ENCODE measurements around the gene MAD1L1.
"Not testable (repeated sequence)": the region's sequence is repeated elsewhere in the genome, so short reads cannot be mapped to it uniquely, and the experiment has no call there.

MAD1L1 gene

DNA sequence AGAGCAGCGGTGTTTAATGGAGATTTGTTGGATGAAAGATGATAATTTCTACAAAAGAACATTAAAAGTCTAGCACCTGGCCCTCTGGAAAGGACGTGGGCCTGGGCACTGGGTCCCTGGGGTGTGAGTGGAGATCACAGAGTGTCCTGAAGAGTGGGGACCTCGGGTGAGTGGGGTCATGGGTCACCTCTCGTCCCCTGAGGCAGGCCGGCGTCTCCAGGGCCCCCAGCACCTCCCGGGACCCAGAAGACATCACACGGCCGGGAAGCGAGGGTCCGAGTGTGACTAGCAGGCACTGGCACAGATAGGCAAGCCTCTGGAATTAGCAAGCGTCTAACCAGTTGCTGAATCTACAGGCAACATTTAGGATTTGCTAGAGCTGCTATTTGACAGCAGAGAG lies 257.2 kb downstream of the MAD1L1 start:
- no peaks in the 10 kb centered on the region for H3K27me3 ChIP-seq (ENCODE audit: control insufficient read depth in 5 of 5, insufficient read depth in 4 of 5, low read length in 5 of 5)
- no peak overlapping the region for H3K27ac ChIP-seq (ENCODE audit: low read depth, low read length)
- H3K9me3 ChIP-seq (ENCODE audit: control insufficient read depth in 5 of 5, low read length in 5 of 5) = peaks cover 0 to 2% (median 0%) of the 10 kb centered on the region in 5 donors
- H3K36me3 ChIP-seq (ENCODE audit: control insufficient read depth in 5 of 5, insufficient read depth in 5 of 5, low read length in 5 of 5) = peaks cover 0 to 55% (median 17%) of the 10 kb centered on the region in 5 donors
- H3K4me1 ChIP-seq (ENCODE audit: control insufficient read depth in 5 of 5, insufficient read depth in 5 of 5, low read length in 5 of 5) = peaks cover 0 to 15% (median 0%) of the 10 kb centered on the region in 5 donors
- H3K9ac ChIP-seq (ENCODE audit: low read length in 5 of 5) = no peak overlapping the region
- H3K4me3 ChIP-seq (ENCODE audit: low read depth in 1 of 5, low read length in 5 of 5) = no peak overlapping the region

DNA sequence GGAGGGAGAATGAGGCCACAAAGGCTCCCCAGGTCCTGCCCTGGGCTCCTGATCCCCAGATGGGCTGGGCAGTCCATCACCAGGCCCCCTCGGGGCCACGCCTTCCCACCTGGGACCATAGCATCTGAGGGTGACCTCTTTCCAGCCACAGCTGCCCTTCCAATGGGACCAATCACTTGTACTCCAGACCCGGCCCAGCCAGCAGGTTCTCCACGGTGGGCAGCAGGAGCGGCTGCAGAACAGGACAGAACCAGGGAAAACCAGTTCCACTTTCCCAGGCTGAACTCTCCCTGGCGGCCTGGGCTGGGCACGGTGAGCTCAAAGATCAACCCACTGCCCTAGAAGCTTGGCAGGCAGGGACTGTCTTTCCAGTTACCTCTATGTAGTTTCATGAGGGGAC lies 257.6 kb downstream of the MAD1L1 start:
- peaks cover 0 to 15% (median 0%) of the 10 kb centered on the region in 5 donors for H3K4me1 ChIP-seq (ENCODE audit: control insufficient read depth in 5 of 5, insufficient read depth in 5 of 5, low read length in 5 of 5)
- H3K27ac ChIP-seq (ENCODE audit: low read depth, low read length) = no peak overlapping the region
- H3K9ac ChIP-seq (ENCODE audit: low read length in 5 of 5) = no peak overlapping the region
- H3K9me3 ChIP-seq (ENCODE audit: control insufficient read depth in 5 of 5, low read length in 5 of 5) = peaks cover 0 to 2% (median 0%) of the 10 kb centered on the region in 5 donors
- no peak overlapping the region for H3K4me3 ChIP-seq (ENCODE audit: low read depth in 1 of 5, low read length in 5 of 5)
- H3K27me3 ChIP-seq (ENCODE audit: control insufficient read depth in 5 of 5, insufficient read depth in 4 of 5, low read length in 5 of 5) = no peaks in the 10 kb centered on the region
- peaks cover 0 to 51% (median 16%) of the 10 kb centered on the region in 5 donors for H3K36me3 ChIP-seq (ENCODE audit: control insufficient read depth in 5 of 5, insufficient read depth in 5 of 5, low read length in 5 of 5)

DNA sequence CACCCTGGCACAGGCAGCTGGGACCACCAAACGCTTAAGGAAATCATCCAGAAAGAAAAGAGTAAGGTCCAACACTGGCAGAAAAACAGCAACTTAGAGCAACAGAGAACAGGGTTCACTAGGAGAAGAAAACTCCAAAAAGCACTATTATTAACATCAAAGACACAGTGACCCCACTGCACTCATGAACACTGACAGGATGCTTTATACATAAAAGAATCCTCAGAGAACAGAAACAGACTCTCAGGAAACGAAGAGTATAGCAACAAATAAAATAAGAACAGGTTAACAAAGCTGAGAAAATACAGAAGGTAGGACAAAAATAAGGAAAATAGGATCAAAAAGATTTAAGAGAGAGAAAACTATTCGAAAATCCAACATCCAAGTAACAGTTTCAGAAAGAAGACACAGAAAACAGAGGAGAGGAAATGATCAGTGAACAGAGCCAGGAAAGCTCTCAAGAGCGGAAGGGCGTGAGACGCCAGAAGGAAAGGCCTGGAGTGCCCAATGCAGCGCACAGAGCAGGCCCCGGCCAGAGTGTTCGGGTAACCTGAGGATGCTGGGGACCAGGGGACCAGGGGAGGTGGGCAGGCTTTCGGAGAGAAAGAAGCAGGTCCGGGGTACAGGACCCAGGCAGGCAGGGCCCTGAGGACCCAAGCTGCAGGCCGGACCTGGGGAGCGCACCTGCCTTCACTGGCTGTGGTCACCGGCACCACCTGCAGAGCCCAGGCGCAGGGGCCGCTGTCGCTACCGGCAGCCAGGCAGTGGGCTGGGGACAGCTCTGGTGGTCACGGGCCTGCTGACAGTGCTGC lies 258.2 kb downstream of the MAD1L1 start:
- no peak overlapping the region for H3K27ac ChIP-seq (ENCODE audit: low read depth, low read length)
- no peaks in the 10 kb centered on the region for H3K27me3 ChIP-seq (ENCODE audit: control insufficient read depth in 5 of 5, insufficient read depth in 4 of 5, low read length in 5 of 5)
- peaks cover 0 to 44% (median 10%) of the 10 kb centered on the region in 5 donors for H3K36me3 ChIP-seq (ENCODE audit: control insufficient read depth in 5 of 5, insufficient read depth in 5 of 5, low read length in 5 of 5)

DNA sequence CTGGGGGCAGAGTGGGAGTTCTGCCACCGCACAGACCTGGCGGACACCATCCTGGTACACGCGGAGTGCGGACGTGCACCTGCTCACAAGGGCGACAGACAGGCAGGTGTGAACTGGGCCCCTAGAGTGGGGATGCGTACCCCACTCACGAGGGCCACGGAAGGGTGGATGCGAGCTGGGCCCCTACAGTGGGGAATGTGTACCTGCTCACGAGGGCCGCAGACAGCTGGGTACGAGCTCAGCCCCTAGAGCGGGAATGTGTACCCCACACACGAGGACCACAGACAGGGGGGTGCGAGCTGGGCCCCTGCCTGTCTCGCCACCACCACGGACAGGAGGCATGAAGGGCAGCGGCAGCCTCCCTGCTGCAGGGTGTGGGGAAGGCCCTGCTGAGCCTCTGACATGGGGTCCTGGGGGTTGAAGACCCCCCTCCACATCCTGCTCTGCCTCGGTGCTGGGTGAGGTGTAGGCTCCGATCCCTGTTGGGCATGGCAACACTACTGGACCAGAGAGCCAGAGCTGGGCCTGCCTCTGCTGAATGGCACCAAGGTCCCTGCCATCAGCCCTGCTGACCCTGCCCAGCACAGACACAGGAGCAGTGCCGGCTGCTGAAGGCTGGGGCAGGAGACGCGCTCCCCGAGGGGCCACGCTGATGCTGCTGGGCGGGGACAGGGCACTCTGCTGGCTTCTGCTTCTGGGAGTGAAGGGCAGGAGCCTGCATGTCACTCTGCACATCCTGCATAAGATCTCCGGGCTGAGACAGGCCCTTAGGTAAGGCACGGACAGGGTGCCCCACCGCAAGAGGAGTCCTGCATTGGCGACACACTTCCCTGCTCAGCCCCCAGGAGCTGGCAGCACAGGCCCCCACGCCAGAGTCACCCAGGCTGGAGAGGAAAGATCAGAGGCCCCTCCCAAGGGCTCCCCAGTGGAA lies 259.2 kb downstream of the MAD1L1 start:
- Histone ChIP-seq H3K27me3 (ENCODE audit: control insufficient read depth in 5 of 5, insufficient read depth in 4 of 5, low read length in 5 of 5) (no peaks in the 10 kb centered on the region), H3K4me3 (ENCODE audit: low read depth in 1 of 5, low read length in 5 of 5) (no peak overlapping the region), H3K27ac (ENCODE audit: low read depth, low read length) (no peak overlapping the region), H3K4me1 (ENCODE audit: control insufficient read depth in 5 of 5, insufficient read depth in 5 of 5, low read length in 5 of 5) (peaks cover 0 to 15% (median 0%) of the 10 kb centered on the region in 5 donors), H3K9ac (ENCODE audit: low read length in 5 of 5) (no peak overlapping the region), H3K9me3 (ENCODE audit: control insufficient read depth in 5 of 5, low read length in 5 of 5) (peaks cover 0 to 2% (median 0%) of the 10 kb centered on the region in 5 donors), H3K36me3 (ENCODE audit: control insufficient read depth in 5 of 5, insufficient read depth in 5 of 5, low read length in 5 of 5) (peaks cover 0 to 36% (median 9%) of the 10 kb centered on the region in 5 donors)

More for the DNA sequence above, 258.2 kb downstream of the MAD1L1 start:
- H3K4me1 ChIP-seq (ENCODE audit: control insufficient read depth in 5 of 5, insufficient read depth in 5 of 5, low read length in 5 of 5) = peaks cover 0 to 15% (median 0%) of the 10 kb centered on the region in 5 donors
- H3K4me3 ChIP-seq (ENCODE audit: low read depth in 1 of 5, low read length in 5 of 5) = no peak overlapping the region
- peaks cover 0 to 2% (median 0%) of the 10 kb centered on the region in 5 donors for H3K9me3 ChIP-seq (ENCODE audit: control insufficient read depth in 5 of 5, low read length in 5 of 5)
- H3K9ac ChIP-seq (ENCODE audit: low read length in 5 of 5) = no peak overlapping the region

DNA sequence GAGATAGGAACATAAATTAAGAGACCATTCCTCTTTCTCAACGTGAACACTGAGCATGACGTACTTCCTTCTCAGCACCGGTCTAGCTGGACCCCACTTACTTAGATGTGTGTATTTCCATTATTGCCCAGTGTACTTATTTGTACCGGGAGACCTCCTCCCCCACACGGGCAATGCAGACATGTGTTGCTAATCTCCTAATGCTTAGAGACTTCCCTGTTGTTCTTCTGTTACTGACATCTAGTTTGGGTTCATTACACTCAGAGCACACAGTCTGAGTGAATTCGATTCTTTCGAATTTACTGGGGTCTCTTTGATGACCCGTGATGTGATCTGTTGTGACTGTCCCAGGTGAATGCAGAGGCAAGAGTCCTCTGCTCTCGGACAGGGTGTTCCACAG lies 260.0 kb downstream of the MAD1L1 start:
- Histone ChIP-seq H3K4me3 (ENCODE audit: low read depth in 1 of 5, low read length in 5 of 5) (no peak overlapping the region), H3K27ac (ENCODE audit: low read depth, low read length) (no peak overlapping the region), H3K9me3 (ENCODE audit: control insufficient read depth in 5 of 5, low read length in 5 of 5) (peaks cover 0 to under 1% (median 0%) of the 10 kb centered on the region in 5 donors), H3K27me3 (ENCODE audit: control insufficient read depth in 5 of 5, insufficient read depth in 4 of 5, low read length in 5 of 5) (no peaks in the 10 kb centered on the region), H3K4me1 (ENCODE audit: control insufficient read depth in 5 of 5, insufficient read depth in 5 of 5, low read length in 5 of 5) (peaks cover 0 to 15% (median 0%) of the 10 kb centered on the region in 5 donors), H3K9ac (ENCODE audit: low read length in 5 of 5) (no peak overlapping the region), H3K36me3 (ENCODE audit: control insufficient read depth in 5 of 5, insufficient read depth in 5 of 5, low read length in 5 of 5) (peaks cover 0 to 37% (median 16%) of the 10 kb centered on the region in 5 donors)

DNA sequence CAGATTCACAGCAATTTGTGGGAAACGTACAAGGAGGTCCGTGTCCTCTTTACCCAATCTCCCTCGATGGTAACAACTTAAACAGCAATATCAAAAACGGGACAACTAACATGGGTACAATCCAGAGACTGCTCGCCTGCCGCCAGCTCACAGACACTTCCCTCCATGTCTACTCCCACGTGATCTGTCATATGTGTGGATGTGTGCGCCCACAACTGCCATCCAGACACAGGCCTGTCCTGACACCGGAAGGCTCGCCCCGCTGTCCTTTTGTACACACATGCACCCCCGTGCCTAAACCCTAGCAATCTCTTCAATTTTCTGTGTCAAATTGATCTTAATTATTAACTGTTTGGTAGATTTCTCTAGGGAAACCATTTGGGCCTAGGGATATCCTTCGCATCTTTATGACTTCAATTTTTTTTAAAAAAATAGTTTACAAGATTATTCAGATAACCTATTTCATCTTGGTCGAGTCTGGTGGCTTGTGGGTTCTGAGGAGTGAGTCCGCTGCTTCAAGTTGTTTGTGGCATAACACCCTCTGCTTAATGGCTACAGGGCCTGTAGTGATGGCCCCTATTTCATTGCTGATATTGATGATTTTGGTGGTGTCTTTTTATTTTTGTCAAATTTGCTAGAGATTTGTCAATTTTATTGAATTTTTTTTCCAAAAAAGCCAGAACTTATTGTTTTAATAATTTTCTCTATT lies 260.6 kb downstream of the MAD1L1 start:
- Histone ChIP-seq H3K27me3 (ENCODE audit: control insufficient read depth in 5 of 5, insufficient read depth in 4 of 5, low read length in 5 of 5) (no peaks in the 10 kb centered on the region), H3K9me3 (ENCODE audit: control insufficient read depth in 5 of 5, low read length in 5 of 5) (no peaks in the 10 kb centered on the region), H3K9ac (ENCODE audit: low read length in 5 of 5) (no peak overlapping the region), H3K4me1 (ENCODE audit: control insufficient read depth in 5 of 5, insufficient read depth in 5 of 5, low read length in 5 of 5) (peaks cover 0 to 15% (median 0%) of the 10 kb centered on the region in 5 donors), H3K36me3 (ENCODE audit: control insufficient read depth in 5 of 5, insufficient read depth in 5 of 5, low read length in 5 of 5) (peaks cover 0 to 38% (median 19%) of the 10 kb centered on the region in 5 donors), H3K27ac (ENCODE audit: low read depth, low read length) (no peak overlapping the region), H3K4me3 (ENCODE audit: low read depth in 1 of 5, low read length in 5 of 5) (no peak overlapping the region)

DNA sequence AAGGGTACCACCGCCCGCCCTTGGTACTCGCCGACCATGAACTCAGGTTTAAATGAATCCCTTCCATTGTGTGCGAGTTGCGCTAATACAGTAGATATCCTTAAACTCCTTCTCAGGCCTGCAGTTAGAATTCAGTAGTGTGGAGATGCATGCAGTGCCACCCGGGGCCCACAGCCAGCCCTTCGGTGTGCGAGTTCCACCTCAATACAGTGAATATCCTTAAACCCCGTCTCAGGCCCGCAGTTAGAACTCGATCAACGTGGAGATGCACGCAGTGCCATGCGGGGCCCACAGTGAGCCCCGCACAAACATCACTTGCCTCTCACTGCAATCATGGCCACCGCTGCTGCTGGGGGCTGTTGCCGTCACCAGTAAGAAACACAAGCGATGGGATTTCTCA lies 261.9 kb downstream of the MAD1L1 start:
- Histone ChIP-seq H3K4me3 (ENCODE audit: low read depth in 1 of 5, low read length in 5 of 5) (no peak overlapping the region), H3K27me3 (ENCODE audit: control insufficient read depth in 5 of 5, insufficient read depth in 4 of 5, low read length in 5 of 5) (no peaks in the 10 kb centered on the region), H3K9me3 (ENCODE audit: control insufficient read depth in 5 of 5, low read length in 5 of 5) (no peaks in the 10 kb centered on the region), H3K4me1 (ENCODE audit: control insufficient read depth in 5 of 5, insufficient read depth in 5 of 5, low read length in 5 of 5) (peaks cover 0 to 15% (median 0%) of the 10 kb centered on the region in 5 donors), H3K9ac (ENCODE audit: low read length in 5 of 5) (no peak overlapping the region), H3K27ac (ENCODE audit: low read depth, low read length) (no peak overlapping the region), H3K36me3 (ENCODE audit: control insufficient read depth in 5 of 5, insufficient read depth in 5 of 5, low read length in 5 of 5) (peaks cover 0 to 32% (median 17%) of the 10 kb centered on the region in 5 donors)

DNA sequence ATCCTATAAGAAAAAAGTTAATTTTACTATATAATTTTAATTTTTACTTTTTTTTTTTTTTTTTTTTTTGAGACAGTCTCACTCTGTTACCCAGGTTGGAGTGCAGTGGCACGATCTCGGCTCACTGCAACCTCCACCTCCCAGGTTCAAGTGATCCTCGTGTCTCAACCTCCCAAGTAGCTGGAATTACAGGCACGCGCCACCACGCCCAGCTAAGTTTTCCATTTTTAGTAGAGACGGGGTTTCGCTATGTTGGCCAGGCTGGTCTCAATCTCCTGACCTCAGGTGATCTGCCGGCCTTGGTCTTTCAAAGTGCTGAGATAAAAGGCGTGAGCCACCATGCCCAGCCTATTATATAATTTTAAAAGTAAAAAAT lies 262.5 kb downstream of the MAD1L1 start:
- H3K36me3 ChIP-seq (ENCODE audit: control insufficient read depth in 5 of 5, insufficient read depth in 5 of 5, low read length in 5 of 5) = peaks cover 0 to 32% (median 12%) of the 10 kb centered on the region in 5 donors
- not testable (repeated sequence) for H3K9me3 ChIP-seq (ENCODE audit: control insufficient read depth in 5 of 5, low read length in 5 of 5); H3K27me3 ChIP-seq (ENCODE audit: control insufficient read depth in 5 of 5, insufficient read depth in 4 of 5, low read length in 5 of 5); H3K4me3 ChIP-seq (ENCODE audit: low read depth in 1 of 5, low read length in 5 of 5); H3K27ac ChIP-seq (ENCODE audit: low read depth, low read length); H3K9ac ChIP-seq (ENCODE audit: low read length in 5 of 5)
- H3K4me1 ChIP-seq (ENCODE audit: control insufficient read depth in 5 of 5, insufficient read depth in 5 of 5, low read length in 5 of 5) = peaks cover 0 to 14% (median 0%) of the 10 kb centered on the region in 5 donors

DNA sequence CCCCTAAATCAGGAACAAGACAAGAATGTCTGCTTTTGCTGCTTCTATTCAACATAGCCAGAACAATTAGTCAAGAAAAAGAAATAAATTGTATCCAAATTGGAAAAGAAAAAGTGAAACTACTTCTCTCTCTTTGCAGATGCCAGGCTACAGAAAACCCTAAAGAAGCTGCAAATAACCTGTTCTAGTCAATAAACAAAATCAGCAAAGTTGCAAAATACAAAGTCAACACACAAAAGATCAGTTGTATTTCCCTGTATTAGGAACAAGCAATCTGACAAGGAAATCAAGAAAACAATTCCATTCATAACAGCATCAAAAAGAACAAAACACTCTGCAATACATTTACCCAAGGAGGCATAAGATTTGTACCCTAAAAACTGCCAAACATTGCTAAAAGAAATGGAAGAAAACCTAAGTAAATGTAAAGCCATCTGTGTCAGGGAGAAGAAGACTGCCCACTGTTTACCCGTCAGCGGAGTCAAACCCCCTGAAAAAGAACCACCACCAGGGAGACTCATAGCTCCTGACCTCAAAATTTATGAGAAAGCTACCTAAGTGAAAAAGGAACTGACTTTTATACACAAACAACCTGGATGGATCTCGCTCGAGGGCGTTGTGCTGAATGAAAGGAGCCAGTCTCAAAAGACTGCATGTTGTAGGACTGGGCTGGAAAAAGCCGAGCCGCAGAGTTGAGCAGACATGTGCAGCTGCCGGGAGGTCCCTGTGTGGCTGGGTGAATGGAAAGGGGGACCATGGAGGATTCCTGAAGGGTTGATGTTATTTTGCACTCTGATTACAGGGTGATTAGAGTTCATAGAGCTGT lies 263.1 kb downstream of the MAD1L1 start:
- Histone ChIP-seq H3K4me3 (ENCODE audit: low read depth in 1 of 5, low read length in 5 of 5) (no peak overlapping the region), H3K4me1 (ENCODE audit: control insufficient read depth in 5 of 5, insufficient read depth in 5 of 5, low read length in 5 of 5) (peaks cover 0 to 8% (median 0%) of the 10 kb centered on the region in 5 donors), H3K9me3 (ENCODE audit: control insufficient read depth in 5 of 5, low read length in 5 of 5) (no peaks in the 10 kb centered on the region), H3K27me3 (ENCODE audit: control insufficient read depth in 5 of 5, insufficient read depth in 4 of 5, low read length in 5 of 5) (no peaks in the 10 kb centered on the region), H3K9ac (ENCODE audit: low read length in 5 of 5) (no peak overlapping the region), H3K36me3 (ENCODE audit: control insufficient read depth in 5 of 5, insufficient read depth in 5 of 5, low read length in 5 of 5) (peaks cover 0 to 28% (median 12%) of the 10 kb centered on the region in 5 donors), H3K27ac (ENCODE audit: low read depth, low read length) (no peak overlapping the region)

Data from subcutaneous abdominal adipose tissue (tissue), 5 donors.